Measurements from ENCODE around the gene GPR45.

DNA sequence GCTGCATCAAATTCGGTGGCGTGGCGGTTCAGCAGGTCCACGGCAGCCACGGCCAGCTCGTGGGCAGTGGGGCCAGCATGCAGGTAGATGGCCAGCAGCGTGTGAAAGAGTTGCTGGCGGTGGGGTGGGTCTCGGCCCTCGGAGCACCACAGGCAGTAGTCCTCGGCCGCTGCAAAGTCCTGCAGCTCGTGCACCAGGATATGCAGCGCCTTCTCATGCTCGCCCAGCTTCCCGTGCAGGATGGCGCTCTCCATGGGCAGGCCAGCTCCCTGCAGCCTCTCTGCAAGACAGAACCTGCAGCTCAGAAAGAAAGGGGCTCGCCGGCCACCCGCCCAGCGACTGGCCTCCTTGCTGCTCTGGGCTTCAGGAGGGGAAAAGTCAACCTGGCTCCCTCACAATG lies 27.9 kb downstream of the GPR45 start:
- TF ChIP-seq, protein P1, sequence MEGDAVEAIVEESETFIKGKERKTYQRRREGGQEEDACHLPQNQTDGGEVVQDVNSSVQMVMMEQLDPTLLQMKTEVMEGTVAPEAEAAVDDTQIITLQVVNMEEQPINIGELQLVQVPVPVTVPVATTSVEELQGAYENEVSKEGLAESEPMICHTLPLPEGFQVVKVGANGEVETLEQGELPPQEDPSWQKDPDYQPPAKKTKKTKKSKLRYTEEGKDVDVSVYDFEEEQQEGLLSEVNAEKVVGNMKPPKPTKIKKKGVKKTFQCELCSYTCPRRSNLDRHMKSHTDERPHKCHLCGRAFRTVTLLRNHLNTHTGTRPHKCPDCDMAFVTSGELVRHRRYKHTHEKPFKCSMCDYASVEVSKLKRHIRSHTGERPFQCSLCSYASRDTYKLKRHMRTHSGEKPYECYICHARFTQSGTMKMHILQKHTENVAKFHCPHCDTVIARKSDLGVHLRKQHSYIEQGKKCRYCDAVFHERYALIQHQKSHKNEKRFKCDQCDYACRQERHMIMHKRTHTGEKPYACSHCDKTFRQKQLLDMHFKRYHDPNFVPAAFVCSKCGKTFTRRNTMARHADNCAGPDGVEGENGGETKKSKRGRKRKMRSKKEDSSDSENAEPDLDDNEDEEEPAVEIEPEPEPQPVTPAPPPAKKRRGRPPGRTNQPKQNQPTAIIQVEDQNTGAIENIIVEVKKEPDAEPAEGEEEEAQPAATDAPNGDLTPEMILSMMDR (IDR thresholded peaks at IDR 0.05; ENCODE audit: borderline replicate concordance, extremely low read depth, low read length, poor library complexity, severe bottlenecking) = no peak
- no peak for TF ChIP-seq EZH2 (IDR thresholded peaks at IDR 0.05; ENCODE audit: borderline replicate concordance, low read depth, low read length, severe bottlenecking)
